Measurements from ENCODE around the gene SERINC2.

SERINC2 gene

DNA sequence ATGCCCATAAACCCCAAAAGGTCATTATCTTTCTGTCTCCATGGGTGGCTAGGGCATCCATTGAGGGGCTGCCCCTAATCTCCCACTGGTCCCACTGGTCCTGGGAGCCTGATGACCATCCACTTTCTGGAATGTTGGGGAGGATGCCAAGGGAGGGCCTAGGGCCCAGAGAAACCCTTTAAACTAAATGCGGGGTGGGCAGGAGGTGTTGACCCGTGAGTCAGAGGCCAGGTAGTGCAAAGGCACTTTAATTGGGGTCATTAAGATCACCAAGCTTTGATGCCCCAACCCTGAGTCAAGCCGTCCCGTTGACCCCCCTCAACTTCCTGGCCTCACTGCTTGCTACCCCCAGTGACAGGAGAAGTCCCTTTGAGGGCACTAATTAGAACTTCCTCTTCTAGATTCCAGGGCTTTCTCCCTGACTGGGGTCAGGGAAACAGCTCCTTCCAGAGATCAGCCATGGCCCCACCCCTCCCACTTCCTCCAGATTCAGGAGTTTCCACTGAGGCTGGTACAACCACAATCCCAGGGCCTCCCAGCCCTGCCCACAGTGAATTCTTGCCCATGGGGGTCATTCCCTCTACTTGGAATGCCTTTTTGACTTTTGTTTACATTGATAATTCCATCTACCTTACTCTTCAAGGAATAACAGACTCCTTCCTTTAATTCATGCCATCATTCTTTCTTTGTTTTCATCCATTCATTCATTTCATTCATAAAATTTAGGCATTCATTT, 15.5 kb upstream of the SERINC2 start:
- no peak overlapping the region for H3K27ac Mint-ChIP-seq
- H3K4me3 Mint-ChIP-seq, result no peak overlapping the region
- no peaks in the 10 kb centered on the region for H3K9me3 Mint-ChIP-seq
- TF ChIP-seq, protein P1, sequence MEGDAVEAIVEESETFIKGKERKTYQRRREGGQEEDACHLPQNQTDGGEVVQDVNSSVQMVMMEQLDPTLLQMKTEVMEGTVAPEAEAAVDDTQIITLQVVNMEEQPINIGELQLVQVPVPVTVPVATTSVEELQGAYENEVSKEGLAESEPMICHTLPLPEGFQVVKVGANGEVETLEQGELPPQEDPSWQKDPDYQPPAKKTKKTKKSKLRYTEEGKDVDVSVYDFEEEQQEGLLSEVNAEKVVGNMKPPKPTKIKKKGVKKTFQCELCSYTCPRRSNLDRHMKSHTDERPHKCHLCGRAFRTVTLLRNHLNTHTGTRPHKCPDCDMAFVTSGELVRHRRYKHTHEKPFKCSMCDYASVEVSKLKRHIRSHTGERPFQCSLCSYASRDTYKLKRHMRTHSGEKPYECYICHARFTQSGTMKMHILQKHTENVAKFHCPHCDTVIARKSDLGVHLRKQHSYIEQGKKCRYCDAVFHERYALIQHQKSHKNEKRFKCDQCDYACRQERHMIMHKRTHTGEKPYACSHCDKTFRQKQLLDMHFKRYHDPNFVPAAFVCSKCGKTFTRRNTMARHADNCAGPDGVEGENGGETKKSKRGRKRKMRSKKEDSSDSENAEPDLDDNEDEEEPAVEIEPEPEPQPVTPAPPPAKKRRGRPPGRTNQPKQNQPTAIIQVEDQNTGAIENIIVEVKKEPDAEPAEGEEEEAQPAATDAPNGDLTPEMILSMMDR (IDR thresholded peaks at IDR 0.05; ENCODE audit: unreplicated experiment in 3 of 3), result no peak
- peaks cover 21% of the 10 kb centered on the region for H3K27me3 Mint-ChIP-seq (ENCODE audit: low read depth)
- no peaks in the 10 kb centered on the region for H3K4me1 Mint-ChIP-seq
- H3K36me3 Mint-ChIP-seq (ENCODE audit: low read depth), result no peaks in the 10 kb centered on the region

DNA sequence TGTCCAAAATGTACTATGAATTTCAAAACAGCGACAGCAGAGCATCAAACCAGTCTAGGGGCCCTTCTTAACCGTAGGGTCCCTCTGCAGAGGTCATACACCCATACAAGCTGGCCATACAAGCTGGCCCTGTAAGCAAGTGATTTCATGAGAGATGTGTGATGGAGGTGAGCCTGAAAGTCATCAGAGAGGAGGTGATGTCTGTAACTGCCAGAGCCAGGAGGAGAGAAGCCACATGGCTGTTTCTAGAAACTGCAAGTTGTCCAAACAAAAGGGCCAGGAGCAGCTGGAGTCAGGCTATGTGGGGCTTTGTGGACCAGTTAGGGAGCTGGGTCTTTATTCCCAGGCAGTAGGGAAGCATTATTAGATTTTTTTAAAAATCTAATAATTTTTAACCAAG, 14.8 kb upstream of the SERINC2 start:
- Mint-ChIP-seq H3K4me1 (no peaks in the 10 kb centered on the region), H3K36me3 (ENCODE audit: low read depth) (no peaks in the 10 kb centered on the region), H3K27ac (no peak overlapping the region), H3K27me3 (ENCODE audit: low read depth) (peaks cover 23% of the 10 kb centered on the region), H3K9me3 (no peaks in the 10 kb centered on the region), H3K4me3 (no peak overlapping the region)
- TF ChIP-seq, protein P1 (IDR thresholded peaks at IDR 0.05; ENCODE audit: unreplicated experiment in 3 of 3), result no peak

- H3K4me1 Mint-ChIP-seq, result peaks cover 2% of the 10 kb centered on the region
- no peak overlapping the region for H3K27ac Mint-ChIP-seq
- H3K36me3 Mint-ChIP-seq (ENCODE audit: low read depth), result no peaks in the 10 kb centered on the region
- H3K4me3 Mint-ChIP-seq, result no peak overlapping the region
- TF ChIP-seq, protein P1 (IDR thresholded peaks at IDR 0.05; ENCODE audit: unreplicated experiment in 3 of 3), result no peak
- H3K27me3 Mint-ChIP-seq (ENCODE audit: low read depth), result peaks cover 18% of the 10 kb centered on the region
- peaks cover under 1% of the 10 kb centered on the region for H3K9me3 Mint-ChIP-seq
Measured at GRCh38 chr1:31399976-31400375, 13.0 kb upstream of the SERINC2 start.

GRCh38 chr1:31400393-31400792, 12.6 kb upstream of the SERINC2 start:
- Mint-ChIP-seq H3K4me3 (no peak overlapping the region), H3K36me3 (ENCODE audit: low read depth) (no peaks in the 10 kb centered on the region), H3K27ac (no peak overlapping the region), H3K4me1 (peaks cover 6% of the 10 kb centered on the region), H3K9me3 (peaks cover 2% of the 10 kb centered on the region), H3K27me3 (ENCODE audit: low read depth) (peaks cover 17% of the 10 kb centered on the region)
- TF ChIP-seq, protein P1 (IDR thresholded peaks at IDR 0.05; ENCODE audit: unreplicated experiment in 3 of 3), result no peak

GRCh38 chr1:31401241-31401640, 11.8 kb upstream of the SERINC2 start:
- Mint-ChIP-seq H3K4me3 (no peak overlapping the region), H3K27ac (no peak overlapping the region), H3K27me3 (ENCODE audit: low read depth) (peaks cover 13% of the 10 kb centered on the region), H3K36me3 (ENCODE audit: low read depth) (no peaks in the 10 kb centered on the region), H3K4me1 (peaks cover 11% of the 10 kb centered on the region), H3K9me3 (peaks cover 2% of the 10 kb centered on the region)
- TF ChIP-seq, protein P1 (IDR thresholded peaks at IDR 0.05; ENCODE audit: unreplicated experiment in 3 of 3), result no peak

All from nephron (organoid).